K562 (cell line): ENCODE measurements around the gene CTDSPL. TPM values are rescaled to one million over a fixed set of nuclear protein-coding genes. Genes with fewer than 3 reads are reported as not detected.

Experiments used
- BCLAF1 ChIP-seq, 2 experiments: fragments of 450-650 bp in 1 of 2; IDR thresholded peaks; 2 replicates each; pipeline ENCODE4 v1.6.1; 2011 to 2017; ENCODE audit warnings: low read depth in 2 of 2, antibody characterized with exemption in 1 of 2, borderline replicate concordance in 1 of 2, low read length in 1 of 2, mild to moderate bottlenecking in 1 of 2, mixed read lengths in 1 of 2; ENCODE audit not compliant: control insufficient read depth in 1 of 2
- CBFA2T3 ChIP-seq: fragments of 450-650 bp; IDR thresholded peaks from 2 replicates; pipeline ENCODE4 v1.6.1; 2017
- ELF1 ChIP-seq: fragments of 200-800 bp; sonication (Bioruptor generic); IDR thresholded peaks from 2 replicates; pipeline ENCODE4 v1.6.1; 2016; ENCODE audit warnings: missing genetic modification characterization, missing compliant biosample characterization
- HLTF ChIP-seq: fragments of 450-650 bp; IDR thresholded peaks from 2 replicates; pipeline ENCODE4 v1.6.1; 2016
- IFI16 ChIP-seq: fragments of 250-450 bp; sonication (Bioruptor Pico); IDR thresholded peaks from 2 replicates; pipeline ENCODE4 v2.1.2; 2022; ENCODE audit warnings: mild to moderate bottlenecking, inconsistent platforms
- KDM1A ChIP-seq, 2 experiments: fragments of 450-650 bp; IDR thresholded peaks; 2 replicates each; pipeline ENCODE4 v1.6.1; 2016; ENCODE audit warnings: mild to moderate bottlenecking in 2 of 2
- MCM2 ChIP-seq: fragments of 450-650 bp; IDR thresholded peaks from 2 replicates; pipeline ENCODE4 v1.6.1; 2017; ENCODE audit warnings: low read depth, mild to moderate bottlenecking
- MEF2D ChIP-seq: conservative IDR thresholded peaks from 2 replicates; pipeline ENCODE4 v1.6.1; 2016; ENCODE audit warnings: low read depth, missing genetic modification characterization, missing compliant biosample characterization
- MYNN ChIP-seq, 2 experiments: sonication (generic); formaldehyde crosslinking in 1 of 2; IDR thresholded peaks; 2 replicates each; pipeline versions ENCODE4 v1.5.0 to v1.6.1; 2016 to 2020; ENCODE audit warnings: antibody characterized with exemption in 1 of 2, missing genetic modification reagents in 1 of 2
- RFX7 ChIP-seq: fragments of 250-450 bp; sonication (Bioruptor Pico); IDR thresholded peaks from 2 replicates; pipeline ENCODE4 v1.5.1; 2021; ENCODE audit warnings: mild to moderate bottlenecking
- SREBF2 ChIP-seq: sonication (generic); formaldehyde crosslinking; IDR thresholded peaks from 2 replicates; pipeline ENCODE4 v1.4.0; 2020; ENCODE audit warnings: mild to moderate bottlenecking, missing genetic modification reagents
- SRSF9 ChIP-seq: fragments of 200-400 bp; formaldehyde crosslinking; IDR thresholded peaks from 2 replicates; pipeline ENCODE4 v1.6.1; 2017; ENCODE audit warnings: low read depth, low read length, borderline replicate concordance
- ZBTB11 ChIP-seq, 3 experiments: fragments of 200-800 bp in 1 of 3; fragments of 250-450 bp in 1 of 3; fragments of 450-650 bp in 1 of 3; sonication (Bioruptor Pico) in 1 of 3; sonication (Bioruptor generic) in 1 of 3; formaldehyde crosslinking in 1 of 3; IDR thresholded peaks; 2 replicates each; pipeline versions ENCODE4 v1.6.1 to v1.8.0; 2016 to 2022; ENCODE audit warnings: mild to moderate bottlenecking in 2 of 3, missing genetic modification characterization in 2 of 3, missing compliant biosample characterization in 1 of 3, moderate library complexity in 1 of 3
- ZMIZ1 ChIP-seq, 2 experiments: fragments of 150-350 bp in 1 of 2; IDR thresholded peaks; 2 replicates each; pipeline ENCODE4 v1.6.1; 2012 to 2016; ENCODE audit warnings: low read depth in 2 of 2, low read length in 2 of 2, mild to moderate bottlenecking in 1 of 2, moderate library complexity in 1 of 2
- ZNF75A ChIP-seq: fragments of 450-650 bp; formaldehyde crosslinking; IDR thresholded peaks from 2 replicates; pipeline ENCODE4 v1.4.0; 2020; ENCODE audit warnings: mild to moderate bottlenecking
- polyA plus RNA-seq, 8 experiments: library from polyadenylated mRNA; depleted of rRNA in 4 of 8; stranded (reverse) in 5 of 8; unstranded in 3 of 8; fragments of >200 nt; fragmentation: Nextera tagmentation in 2 of 8; fragmentation: Illumina TruSeq in 1 of 8; extraction: Ambion mirVana in 2 of 8; extraction: Trizol in 1 of 8; gene quantifications; 2 replicates each; pipeline versions ENCODE4 v1.2.1 to v1.2.3, GENCODE V29; 2011 to 2014; ENCODE audit warnings: inconsistent platforms in 1 of 8, missing spikeins in 1 of 8
- total RNA-seq, 7 experiments: library from RNA; depleted of rRNA in 6 of 7; stranded (reverse); fragments of >200 nt in 6 of 7; fragmentation: Illumina TruSeq in 2 of 7; extraction: Trizol in 2 of 7; gene quantifications; 2 replicates each; pipeline versions ENCODE4 v1.2.1 to v1.2.3, GENCODE V29; 2011 to 2021; ENCODE audit warnings: low replicate concordance in 1 of 7

Gene CTDSPL
- total and polyA plus RNA-seq, 9 of the 15 experiments (the other 6 are each of a cell fraction or from before 2014, with no cell fraction given) = 5.1 to 19.3 (median 11.3) TPM

GRCh38 chr3:38017445-38018295, 156.0 kb downstream of the CTDSPL start (continued):
- TF ChIP-seq RFX7 (CRISPR knock-in tag) (no peak), KDM1A (IDR thresholded peaks at IDR 0.05) (no peak), MYNN (IDR thresholded peaks at IDR 0.05) (no peak; the same call in 1 of the 2 replicates), MYNN (CRISPR knock-in tag; IDR thresholded peaks at IDR 0.05) (no peak), HLTF (no peak), SRSF9 (no peak), MCM2 (no peak), BCLAF1 (IDR thresholded peaks at IDR 0.05; ENCODE audit: borderline replicate concordance in 1 of 2, control insufficient read depth in 1 of 2, low read depth in 2 of 2, low read length in 1 of 2) (no peak), ZNF75A (CRISPR knock-in tag) (no peak), ZMIZ1 (IDR thresholded peaks at IDR 0.05; ENCODE audit: low read depth in 2 of 2, low read length in 2 of 2) (no peak), SREBF2 (CRISPR knock-in tag) (no peak), CBFA2T3 (peak; percentile 27; the same call in 1 of the 2 replicates), MEF2D (tag) (no peak), ELF1 (tag) (no peak), ZBTB11 (CRISPR knock-in tag; IDR thresholded peaks at IDR 0.05) (no peak), IFI16 (CRISPR knock-in tag) (no peak)
